Uterus (tissue), 4 donors: ENCODE results near the gene CARD11. TPM values are rescaled to one million over a fixed set of nuclear protein-coding genes. Genes with fewer than 3 reads are reported as not detected.

Experiments used
- DNase-seq, 2 donors: peaks; one replicate each; pipeline ENCODE4 v3.0.0-alpha.2; 2019 to 2020
- H3K27ac ChIP-seq, 2 donors: fragments of 200-600 bp; sonication (generic); 1 replicate in 1 of 2; 2 replicates in 1 of 2; pipeline ENCODE4 v1.5.1; 2016 to 2018
- H3K27me3 ChIP-seq, 2 donors: fragments of 200-600 bp; sonication (generic); one replicate each; pipeline ENCODE4 v1.5.1; 2018 to 2019; ENCODE audit warnings: control low read depth in 1 of 2
- H3K36me3 ChIP-seq, 2 donors: fragments of 200-600 bp; sonication (generic); one replicate each; pipeline ENCODE4 v1.5.1; 2019; ENCODE audit warnings: control low read depth in 1 of 2
- H3K4me1 ChIP-seq, 2 donors: fragments of 200-600 bp; sonication (generic); one replicate each; pipeline ENCODE4 v1.5.1; 2018 to 2019; ENCODE audit warnings: control low read depth in 1 of 2
- H3K4me3 ChIP-seq, 2 donors: fragments of 200-600 bp; sonication (generic); 1 replicate in 1 of 2; 2 replicates in 1 of 2; pipeline ENCODE4 v1.5.1; 2018 to 2019; ENCODE audit warnings: mild to moderate bottlenecking in 1 of 2
- H3K9me3 ChIP-seq, 2 donors: fragments of 200-600 bp; sonication (generic); one replicate each; pipeline ENCODE4 v1.5.1; 2019; ENCODE audit warnings: control low read depth in 1 of 2
- POLR2A ChIP-seq, 2 donors: fragments of 450-650 bp; IDR thresholded peaks; one replicate each; pipeline ENCODE4 v1.6.1; 2016; ENCODE audit warnings: antibody characterized with exemption in 2 of 2, mild to moderate bottlenecking in 1 of 2, moderate library complexity in 1 of 2
- intact Hi-C: fragments of 100-400 bp; cut with DNase I; formaldehyde crosslinking; loops from one replicate; pipeline ENCODE4 v1.15.1; 2023; ENCODE audit warnings: low total_unique reads
- total RNA-seq, 4 donors: library from RNA; depleted of rRNA in 3 of 4; stranded (reverse); fragments of >200 nt in 3 of 4; gene quantifications; one replicate each; pipeline versions ENCODE4 v1.1.0 to v1.2.4, GENCODE V29; 2014 to 2023
- TF ChIP-seq, protein P1 (sequence below), 4 experiments: fragments of 200-600 bp in 2 of 4; fragments of 450-650 bp in 2 of 4; sonication (generic) in 2 of 4; IDR thresholded peaks; one replicate each; pipeline ENCODE4 v1.5.1; 2016 to 2019; ENCODE audit warnings: antibody characterized with exemption in 4 of 4, mild to moderate bottlenecking in 2 of 4, moderate library complexity in 1 of 4
- donor health status: DM: yes; HTN: yes; CAD: no.

Gene CARD11
- total RNA-seq, 4 donors from 2014 or later: 0.95 to 1.0 TPM; not detected in 2

GRCh38 chr7:2956526-2957368, 86.9 kb downstream of the CARD11 start:
- Histone ChIP-seq H3K4me1 (no peaks in the 10 kb centered on the region), H3K9me3 (no peaks in the 10 kb centered on the region), H3K27ac (no peak overlapping the region), H3K27me3 (no peaks in the 10 kb centered on the region), H3K36me3 (no peaks in the 10 kb centered on the region), H3K4me3 (no peak overlapping the region)
- DNase-seq: no peak
- TF ChIP-seq, protein P1, sequence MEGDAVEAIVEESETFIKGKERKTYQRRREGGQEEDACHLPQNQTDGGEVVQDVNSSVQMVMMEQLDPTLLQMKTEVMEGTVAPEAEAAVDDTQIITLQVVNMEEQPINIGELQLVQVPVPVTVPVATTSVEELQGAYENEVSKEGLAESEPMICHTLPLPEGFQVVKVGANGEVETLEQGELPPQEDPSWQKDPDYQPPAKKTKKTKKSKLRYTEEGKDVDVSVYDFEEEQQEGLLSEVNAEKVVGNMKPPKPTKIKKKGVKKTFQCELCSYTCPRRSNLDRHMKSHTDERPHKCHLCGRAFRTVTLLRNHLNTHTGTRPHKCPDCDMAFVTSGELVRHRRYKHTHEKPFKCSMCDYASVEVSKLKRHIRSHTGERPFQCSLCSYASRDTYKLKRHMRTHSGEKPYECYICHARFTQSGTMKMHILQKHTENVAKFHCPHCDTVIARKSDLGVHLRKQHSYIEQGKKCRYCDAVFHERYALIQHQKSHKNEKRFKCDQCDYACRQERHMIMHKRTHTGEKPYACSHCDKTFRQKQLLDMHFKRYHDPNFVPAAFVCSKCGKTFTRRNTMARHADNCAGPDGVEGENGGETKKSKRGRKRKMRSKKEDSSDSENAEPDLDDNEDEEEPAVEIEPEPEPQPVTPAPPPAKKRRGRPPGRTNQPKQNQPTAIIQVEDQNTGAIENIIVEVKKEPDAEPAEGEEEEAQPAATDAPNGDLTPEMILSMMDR (IDR thresholded peaks at IDR 0.05): no peak
- no peak for TF ChIP-seq POLR2A (IDR thresholded peaks at IDR 0.05)
- intact Hi-C loops: no loop called here

- no peaks in the 10 kb centered on the region for H3K36me3 ChIP-seq
- no peak overlapping the region for H3K4me3 ChIP-seq
- H3K9me3 ChIP-seq: no peaks in the 10 kb centered on the region
- intact Hi-C loops: no loop called here
- TF ChIP-seq, protein P1 (IDR thresholded peaks at IDR 0.05): no peak
- no peak for TF ChIP-seq POLR2A (IDR thresholded peaks at IDR 0.05)
- no peaks in the 10 kb centered on the region for H3K4me1 ChIP-seq
- no peaks in the 10 kb centered on the region for H3K27me3 ChIP-seq
- no peak for DNase-seq
- H3K27ac ChIP-seq: no peak overlapping the region
Measured at GRCh38 chr7:2956076-2956475, 87.6 kb downstream of the CARD11 start.

DNA sequence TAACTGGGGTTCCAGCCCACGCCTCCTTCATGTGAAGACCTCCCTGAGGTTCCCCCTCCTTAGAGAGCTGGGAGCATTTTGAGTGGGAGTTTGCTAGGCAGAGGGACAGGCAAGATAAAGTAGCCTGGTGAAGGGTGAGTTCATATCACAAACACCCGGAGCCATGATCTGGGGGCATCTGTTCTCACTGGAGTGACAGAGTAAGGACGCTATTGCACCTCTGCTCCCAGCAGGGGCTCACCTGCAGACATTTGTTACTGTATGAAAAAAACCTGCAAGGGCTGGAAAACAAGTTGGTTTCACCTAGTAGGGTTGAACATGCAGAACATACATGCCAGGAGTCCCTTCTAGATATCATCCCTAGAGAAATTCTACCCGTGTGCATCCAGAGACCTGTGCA, 88.4 kb downstream of the CARD11 start:
- Histone ChIP-seq H3K4me1 (no peaks in the 10 kb centered on the region), H3K36me3 (no peaks in the 10 kb centered on the region), H3K9me3 (no peaks in the 10 kb centered on the region), H3K4me3 (no peak overlapping the region), H3K27ac (no peak overlapping the region), H3K27me3 (no peaks in the 10 kb centered on the region)
- TF ChIP-seq, protein P1 (IDR thresholded peaks at IDR 0.05): no peak
- TF ChIP-seq POLR2A (IDR thresholded peaks at IDR 0.05): no peak
- no peak for DNase-seq
- intact Hi-C loops: no loop called here

DNA sequence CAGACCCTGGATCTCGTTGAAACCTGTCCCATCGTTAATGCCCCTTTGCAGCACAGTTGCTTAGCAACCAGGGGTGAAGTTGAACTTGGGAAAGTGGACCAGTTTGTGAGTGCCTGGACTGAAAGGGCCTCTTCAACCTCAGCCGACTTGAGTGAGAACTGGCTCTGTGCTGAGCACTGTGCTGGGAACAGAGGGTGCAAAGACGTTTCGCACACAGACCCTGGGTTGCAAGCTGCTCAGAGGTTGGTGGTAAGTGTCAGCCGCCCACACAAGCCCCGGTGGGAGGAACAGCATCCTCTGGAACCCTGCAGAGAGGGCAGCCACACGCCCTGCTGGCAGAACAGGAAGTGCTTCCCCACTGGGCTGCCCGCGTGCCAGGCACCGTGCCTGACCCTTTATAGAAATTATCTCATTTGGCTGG, 89.2 kb downstream of the CARD11 start:
- DNase-seq: no peak
- no peaks in the 10 kb centered on the region for H3K36me3 ChIP-seq
- H3K27ac ChIP-seq: no peak overlapping the region
- H3K27me3 ChIP-seq: no peaks in the 10 kb centered on the region
- no peak overlapping the region for H3K4me3 ChIP-seq
- H3K4me1 ChIP-seq: no peaks in the 10 kb centered on the region
- TF ChIP-seq, protein P1 (IDR thresholded peaks at IDR 0.05): no peak
- TF ChIP-seq POLR2A (IDR thresholded peaks at IDR 0.05): no peak
- intact Hi-C loops: no loop called here
- H3K9me3 ChIP-seq: no peaks in the 10 kb centered on the region

GRCh38 chr7:2953588-2954407, 89.9 kb downstream of the CARD11 start:
- H3K4me1 ChIP-seq: no peaks in the 10 kb centered on the region
- H3K36me3 ChIP-seq: no peaks in the 10 kb centered on the region
- no peak overlapping the region for H3K27ac ChIP-seq
- intact Hi-C loops: no loop called here
- DNase-seq: no peak
- TF ChIP-seq POLR2A (IDR thresholded peaks at IDR 0.05): no peak
- TF ChIP-seq, protein P1 (IDR thresholded peaks at IDR 0.05): no peak
- H3K4me3 ChIP-seq: no peak overlapping the region
- no peaks in the 10 kb centered on the region for H3K9me3 ChIP-seq
- no peaks in the 10 kb centered on the region for H3K27me3 ChIP-seq
